Parathyroid adenoma (tissue), 2 donors: ENCODE measurements around the gene VSIR.

ENCODE experiments used
- H2AFZ ChIP-seq: fragments of 300-600 bp; sonication (generic); one replicate; pipeline ENCODE4 v1.7.0; 2017; ENCODE audit warnings: antibody characterized with exemption, mild to moderate bottlenecking
- H3K27ac ChIP-seq: fragments of 300-600 bp; sonication (generic); one replicate; pipeline ENCODE4 v1.7.0; 2017
- H3K27me3 ChIP-seq: fragments of 300-600 bp; sonication (generic); one replicate; pipeline ENCODE4 v1.7.0; 2017; ENCODE audit warnings: low read length; ENCODE audit not compliant: control insufficient read depth, insufficient read depth
- H3K36me3 ChIP-seq: fragments of 300-600 bp; sonication (generic); one replicate; pipeline ENCODE4 v1.7.0; 2017; ENCODE audit warnings: low read length; ENCODE audit not compliant: control insufficient read depth, insufficient read depth
- H3K4me1 ChIP-seq: fragments of 300-600 bp; sonication (generic); one replicate; pipeline ENCODE4 v1.7.0; 2017; ENCODE audit warnings: control low read depth
- H3K4me2 ChIP-seq: fragments of 300-600 bp; sonication (generic); one replicate; pipeline ENCODE4 v1.7.0; 2017; ENCODE audit warnings: low read length
- H3K4me3 ChIP-seq: fragments of 300-600 bp; sonication (generic); one replicate; pipeline ENCODE4 v1.7.0; 2017; ENCODE audit warnings: low read depth, low read length
- H3K79me2 ChIP-seq: fragments of 300-600 bp; sonication (generic); one replicate; pipeline ENCODE4 v1.7.0; 2017; ENCODE audit warnings: control low read depth
- H3K9ac ChIP-seq: fragments of 300-600 bp; sonication (generic); one replicate; pipeline ENCODE4 v1.7.0; 2017; ENCODE audit warnings: mild to moderate bottlenecking
- H3K9me3 ChIP-seq: fragments of 300-600 bp; sonication (generic); one replicate; pipeline ENCODE4 v1.7.0; 2017; ENCODE audit warnings: low read length; ENCODE audit not compliant: control insufficient read depth
- CTCF ChIP-seq: fragments of 300-600 bp; sonication (generic); IDR thresholded peaks from one replicate; pipeline ENCODE4 v1.7.0; 2017; ENCODE audit warnings: antibody characterized with exemption, mild to moderate bottlenecking
- donor health status: primary hyperparathyroidism.

The VSIR gene

GRCh38 chr10:71756311-71757191 is 16.8 kb downstream of the VSIR start:
- Histone ChIP-seq H3K27ac (peak overlapping the region; percentile 19), H3K9ac (no peak overlapping the region), H3K36me3 (no peaks in the 10 kb centered on the region), H3K4me1 (no peaks in the 10 kb centered on the region), H3K4me3 (no peak overlapping the region), H2AFZ (no peak overlapping the region), H3K4me2 (no peak overlapping the region), H3K79me2 (peaks cover 2% of the 10 kb centered on the region), H3K27me3 (no peaks in the 10 kb centered on the region), H3K9me3 (no peaks in the 10 kb centered on the region)
- no peak for TF ChIP-seq CTCF

- no peaks in the 10 kb centered on the region for H3K36me3 ChIP-seq
- no peak overlapping the region for H3K4me2 ChIP-seq
- peaks cover 2% of the 10 kb centered on the region for H3K79me2 ChIP-seq
- TF ChIP-seq CTCF = no peak
- no peaks in the 10 kb centered on the region for H3K4me1 ChIP-seq
- H2AFZ ChIP-seq = no peak overlapping the region
- no peak overlapping the region for H3K9ac ChIP-seq
- no peaks in the 10 kb centered on the region for H3K9me3 ChIP-seq
- no peak overlapping the region for H3K27ac ChIP-seq
- H3K27me3 ChIP-seq = no peaks in the 10 kb centered on the region
- H3K4me3 ChIP-seq = no peak overlapping the region
Observed at GRCh38 chr10:71755179-71755879, 18.0 kb downstream of the VSIR start.

- Histone ChIP-seq H3K4me1 (no peaks in the 10 kb centered on the region), H3K9me3 (no peaks in the 10 kb centered on the region), H3K4me3 (no peak overlapping the region), H3K79me2 (peaks cover 2% of the 10 kb centered on the region), H2AFZ (no peak overlapping the region), H3K4me2 (no peak overlapping the region), H3K27me3 (no peaks in the 10 kb centered on the region), H3K27ac (no peak overlapping the region), H3K9ac (no peak overlapping the region), H3K36me3 (no peaks in the 10 kb centered on the region)
- no peak for TF ChIP-seq CTCF
Observed at GRCh38 chr10:71754562-71754961, 18.8 kb downstream of the VSIR start.

- H3K79me2 ChIP-seq = peaks cover 2% of the 10 kb centered on the region
- no peak overlapping the region for H3K4me2 ChIP-seq
- no peak overlapping the region for H3K9ac ChIP-seq
- no peak overlapping the region for H3K4me3 ChIP-seq
- peak overlapping the region; percentile 19 for H3K27ac ChIP-seq
- no peaks in the 10 kb centered on the region for H3K36me3 ChIP-seq
- no peak for TF ChIP-seq CTCF
- H2AFZ ChIP-seq = no peak overlapping the region
- H3K27me3 ChIP-seq = no peaks in the 10 kb centered on the region
- H3K9me3 ChIP-seq = no peaks in the 10 kb centered on the region
- no peaks in the 10 kb centered on the region for H3K4me1 ChIP-seq
Observed at GRCh38 chr10:71753960-71754505, 19.3 kb downstream of the VSIR start.
